GM18505 (cell line): Measurements from ENCODE around the gene FGF12.

Source experiments
- ATAC-seq: cut with Tn5 transposase; IDR thresholded peaks from one replicate; pipeline ENCODE4 v1.9.1; 2021; ENCODE audit not compliant: unreplicated experiment
- POLR2A ChIP-seq: IDR thresholded peaks from 4 replicates; pipeline ENCODE4 v1.6.1; 2011; ENCODE audit warnings: borderline replicate concordance; ENCODE audit not compliant: insufficient read depth, insufficient read length; ENCODE audit errors: extremely low read depth

Gene FGF12

DNA sequence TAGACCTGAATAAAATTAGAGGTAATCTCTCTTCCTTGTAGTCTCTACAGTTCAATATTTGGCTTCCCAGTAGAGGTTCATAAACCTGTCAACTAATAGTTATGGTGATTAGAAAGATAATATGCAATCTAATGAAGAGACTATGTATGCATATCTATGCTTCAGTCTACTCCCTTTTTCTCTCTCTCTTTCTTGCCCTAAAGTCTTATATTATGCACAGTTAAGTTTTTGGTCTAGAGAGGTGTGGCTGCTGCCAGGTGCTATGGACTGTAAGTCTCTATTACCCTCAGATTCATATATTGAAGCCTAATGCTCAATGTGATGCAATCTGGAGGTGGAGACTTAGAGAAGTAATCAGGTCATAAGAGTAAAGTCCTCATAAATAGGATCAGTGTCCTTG, 413.7 kb downstream of the FGF12 start:
- no peak for TF ChIP-seq POLR2A
- ATAC-seq: no peak

DNA sequence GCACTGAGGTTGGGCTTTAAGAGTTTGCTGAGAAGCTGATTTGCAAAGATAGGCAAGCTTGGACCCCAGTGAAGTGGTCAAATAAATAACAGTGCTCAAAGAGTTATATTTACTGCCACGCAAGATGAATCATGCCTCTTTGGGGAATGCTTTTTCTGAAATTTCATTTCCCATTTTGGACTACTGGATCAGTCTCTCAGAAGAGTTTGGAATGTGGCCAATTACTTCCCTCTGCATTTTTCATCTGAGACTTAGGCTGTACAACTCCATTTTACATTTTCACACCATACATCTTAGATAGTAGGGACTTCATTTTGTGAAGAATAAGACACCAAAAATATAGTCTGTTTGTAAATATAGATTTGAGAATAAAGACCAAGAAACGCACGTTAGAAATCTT, 419.7 kb downstream of the FGF12 start:
- no peak for TF ChIP-seq POLR2A
- ATAC-seq: no peak

GRCh38 chr3:192303235-192303634, 424.1 kb downstream of the FGF12 start:
- TF ChIP-seq POLR2A: no peak
- ATAC-seq: no peak

DNA sequence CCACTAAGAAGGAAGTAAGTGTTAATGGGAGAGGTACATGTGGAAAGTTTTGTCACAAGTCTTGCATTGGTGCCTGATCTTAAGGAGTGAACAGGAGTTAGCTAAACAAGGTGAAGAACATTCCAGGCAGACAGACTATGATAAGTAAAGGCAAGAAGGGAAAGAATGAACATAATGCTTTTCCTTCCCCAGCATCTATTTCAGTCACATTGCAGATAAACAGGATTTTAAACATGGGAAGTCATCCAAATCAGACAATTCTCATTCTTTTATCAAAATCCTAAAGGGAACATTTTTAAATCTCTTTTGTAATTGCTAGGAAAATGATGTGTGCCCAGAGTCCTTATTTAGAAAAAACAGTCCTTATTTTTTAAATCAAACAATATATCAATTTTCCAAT, 424.6 kb downstream of the FGF12 start:
- no peak for TF ChIP-seq POLR2A
- no peak for ATAC-seq

DNA sequence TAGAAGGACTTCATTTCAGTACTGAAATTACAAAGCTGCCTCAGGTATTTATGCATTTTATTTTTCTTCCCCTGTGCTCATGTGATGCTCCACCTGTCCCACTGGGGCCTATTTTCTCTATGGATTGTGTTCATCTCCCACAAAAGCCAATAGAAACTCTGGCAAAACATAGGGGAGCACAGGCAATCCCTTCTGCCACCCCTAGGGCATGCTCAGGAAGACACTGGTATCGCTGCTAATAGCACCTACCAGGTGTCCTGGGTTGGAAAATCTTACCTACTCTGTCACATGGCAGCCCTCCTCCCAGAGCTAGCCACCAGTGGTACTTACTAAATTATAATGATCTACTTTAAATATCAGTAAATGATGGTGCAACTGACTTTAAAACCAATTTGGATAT, 427.4 kb downstream of the FGF12 start:
- ATAC-seq: no peak
- TF ChIP-seq POLR2A: no peak

GRCh38 chr3:192296845-192297244, 430.5 kb downstream of the FGF12 start:
- no peak for ATAC-seq
- TF ChIP-seq POLR2A: no peak

DNA sequence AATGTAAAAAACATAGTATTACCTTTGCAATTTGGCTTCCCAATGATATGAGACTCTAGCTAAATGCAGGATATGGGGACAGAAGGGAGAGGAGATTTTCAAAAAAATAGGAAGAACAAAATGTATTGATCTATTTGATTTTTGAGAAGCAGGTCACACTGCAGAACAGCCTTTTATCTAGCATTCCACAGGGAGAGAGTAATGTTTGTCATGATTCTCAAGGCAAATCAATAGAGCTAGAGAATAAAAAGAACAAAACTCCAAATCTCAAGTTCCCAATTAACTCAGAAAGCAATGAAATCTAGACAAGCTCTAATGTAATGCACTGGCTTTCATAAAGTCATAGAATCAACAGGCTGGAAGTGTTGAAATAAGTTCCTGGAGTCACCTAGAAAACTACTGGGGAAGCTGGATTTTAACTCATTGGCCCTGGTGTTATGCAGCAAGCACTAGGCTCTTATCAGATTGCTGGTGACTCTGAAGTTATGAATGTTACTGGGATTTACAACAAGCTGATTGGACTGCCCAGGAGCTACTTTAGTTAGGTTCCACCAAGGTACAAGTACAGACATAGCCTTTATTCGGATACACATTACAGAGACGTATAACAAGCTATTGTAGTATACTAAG, 442.8 kb downstream of the FGF12 start:
- no peak for ATAC-seq
- TF ChIP-seq POLR2A: no peak

DNA sequence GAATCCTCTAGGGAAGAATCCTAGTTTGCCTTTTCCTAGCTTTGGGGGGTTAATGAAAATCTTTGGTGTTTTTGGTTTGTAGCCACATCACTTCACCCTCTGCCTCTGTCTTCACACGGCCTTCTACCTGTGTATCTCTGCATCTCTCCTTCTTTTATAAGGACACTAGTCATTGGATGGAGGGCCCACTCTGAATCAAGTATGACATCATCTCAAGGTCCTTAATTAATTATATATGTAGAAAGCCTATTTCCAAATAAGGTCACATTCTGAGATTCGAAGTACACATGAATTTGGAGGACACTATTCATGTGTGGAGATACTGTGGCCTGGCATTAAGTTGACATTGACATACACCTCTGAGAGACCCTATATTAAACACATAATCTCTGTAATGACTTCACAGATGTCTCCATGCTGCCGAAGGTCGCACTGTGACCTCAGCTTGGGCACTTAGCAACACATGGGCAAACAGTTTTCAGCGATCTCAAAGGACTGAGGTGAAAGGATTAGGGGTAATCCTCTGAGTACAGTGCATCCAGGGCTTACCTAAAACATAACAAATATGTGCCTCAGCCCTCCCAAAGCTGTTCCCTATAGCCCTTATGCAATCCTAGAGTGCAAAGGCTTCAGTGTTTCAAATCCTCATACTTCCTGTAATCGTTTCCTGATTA, 446.0 kb downstream of the FGF12 start:
- no peak for TF ChIP-seq POLR2A
- no peak for ATAC-seq

DNA sequence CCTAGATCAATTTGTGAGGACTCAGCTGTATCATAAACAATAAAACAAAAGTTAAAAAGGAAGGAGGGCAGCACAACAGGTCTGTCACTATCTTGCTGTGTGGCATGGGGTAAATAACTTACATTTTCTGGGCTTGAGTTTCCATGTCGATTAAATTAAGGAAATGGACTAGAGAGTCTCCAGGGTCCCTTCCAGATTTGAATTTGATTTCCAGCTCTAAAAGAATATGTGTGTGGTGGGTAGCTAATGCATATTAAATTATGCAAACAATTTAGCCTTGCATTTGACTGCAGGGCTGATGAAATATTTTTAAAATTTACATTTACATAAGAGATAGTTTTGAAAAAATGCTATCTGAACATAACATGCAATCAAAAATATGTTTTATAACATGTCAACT, 447.7 kb downstream of the FGF12 start:
- ATAC-seq: no peak
- no peak for TF ChIP-seq POLR2A

DNA sequence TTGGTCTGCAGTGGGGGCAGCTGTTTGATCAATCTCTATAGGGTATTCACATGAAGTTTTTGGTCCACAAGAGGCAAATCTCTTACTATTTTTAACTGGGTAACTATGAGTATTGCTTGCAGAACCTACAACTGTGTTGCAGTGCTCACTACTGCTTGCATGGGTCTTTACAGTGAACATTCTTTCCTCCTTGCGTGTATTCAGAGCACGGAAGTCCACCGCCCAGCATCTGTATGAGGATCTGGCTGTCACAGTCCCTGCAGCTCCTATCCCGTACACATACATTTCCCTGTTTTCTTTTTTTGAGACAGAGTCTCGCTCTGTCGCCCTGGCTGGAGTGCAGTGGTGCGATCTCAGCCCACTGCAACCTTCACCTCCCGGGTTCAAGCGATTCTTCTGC, 449.9 kb downstream of the FGF12 start:
- TF ChIP-seq POLR2A: no peak
- ATAC-seq: no peak

- no peak for TF ChIP-seq POLR2A
- no peak for ATAC-seq
These were observed 451.5 kb downstream of the FGF12 start for GRCh38 chr3:192275741-192276355.

DNA sequence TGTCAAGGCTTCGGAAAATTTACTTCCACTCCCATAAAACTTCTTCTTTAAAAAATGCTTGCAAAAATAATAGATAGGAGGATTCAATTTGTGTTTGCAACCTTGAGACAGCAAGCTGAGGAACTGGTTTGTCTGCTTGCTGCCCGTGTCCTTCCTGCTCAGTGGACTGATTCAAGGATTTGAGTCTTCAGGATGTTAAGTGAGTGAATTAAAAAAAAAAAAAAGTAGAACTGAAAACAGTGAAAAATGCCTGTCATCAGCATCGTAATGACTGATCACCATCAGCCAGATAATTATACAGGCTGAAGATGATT, 453.7 kb downstream of the FGF12 start:
- TF ChIP-seq POLR2A: no peak
- no peak for ATAC-seq

- ATAC-seq: no peak
- no peak for TF ChIP-seq POLR2A
These were observed 454.2 kb downstream of the FGF12 start for GRCh38 chr3:192273001-192273696.

DNA sequence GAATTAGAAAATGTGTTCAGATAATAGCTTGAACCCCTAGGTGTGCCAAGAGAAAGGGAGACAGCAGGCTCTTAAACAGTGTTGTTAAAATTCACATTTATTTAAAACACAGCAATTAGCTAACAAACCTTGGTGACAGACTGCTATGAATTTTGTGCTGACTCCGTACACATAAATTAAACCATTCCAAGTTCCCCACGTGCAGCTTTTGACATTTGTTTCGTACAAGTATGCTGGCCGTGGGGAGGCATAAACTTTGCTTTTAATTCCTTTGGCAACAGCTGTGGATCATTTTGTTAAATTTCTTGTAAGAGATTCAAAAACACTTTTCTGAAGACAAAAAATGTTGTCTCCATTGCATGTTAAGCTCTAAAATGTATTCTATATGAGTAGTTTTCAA, 465.3 kb downstream of the FGF12 start:
- TF ChIP-seq POLR2A: no peak
- ATAC-seq: no peak

- no peak for TF ChIP-seq POLR2A
- no peak for ATAC-seq
These were observed 466.2 kb downstream of the FGF12 start for GRCh38 chr3:192261135-192261534.
